HG03095 (cell line): Measurements from ENCODE around the gene TMEM169.

Source experiments
- ATAC-seq: cut with Tn5 transposase; IDR thresholded peaks from one replicate; pipeline ENCODE4 v1.9.1; 2021; ENCODE audit warnings: moderate library complexity; ENCODE audit not compliant: unreplicated experiment

The TMEM169 gene

DNA sequence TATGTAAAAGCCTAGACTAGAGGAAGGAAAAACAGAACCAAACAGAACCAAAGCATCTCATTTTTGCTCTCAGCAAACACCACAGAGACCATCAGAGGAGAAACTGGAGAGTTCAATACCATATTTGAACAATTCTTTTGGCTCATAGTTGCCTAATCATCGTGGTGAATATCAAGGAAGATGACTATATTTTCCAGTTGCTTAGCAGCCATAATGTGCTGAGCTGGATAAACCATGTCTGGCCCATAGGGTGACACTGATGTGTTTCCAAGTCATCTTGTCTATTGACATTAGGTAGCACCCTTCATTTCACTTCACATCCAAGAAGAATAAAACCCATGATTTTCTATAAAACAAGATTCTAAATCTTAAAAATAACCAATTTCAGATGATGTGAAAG, 21.5 kb downstream of the TMEM169 start:
- no peak for ATAC-seq

DNA sequence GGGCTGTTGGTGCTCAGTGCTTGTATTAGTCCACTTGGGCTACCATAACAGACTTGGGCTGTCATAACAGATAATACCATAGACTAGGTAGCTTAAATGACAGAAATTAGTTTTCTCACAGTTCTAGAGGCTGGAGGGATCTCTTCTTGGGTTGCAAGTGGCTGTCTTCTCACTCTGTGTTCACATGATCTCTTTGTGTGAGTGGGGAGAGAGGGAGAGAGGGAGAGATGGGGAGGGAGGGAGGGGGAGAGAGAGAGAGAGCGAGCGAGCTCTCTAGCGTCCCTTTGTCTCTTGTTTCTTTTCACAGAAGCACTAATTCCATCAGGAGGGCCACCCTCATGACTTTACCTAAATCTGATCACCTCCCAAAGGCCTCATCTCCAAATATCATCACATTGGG, 23.0 kb downstream of the TMEM169 start:
- ATAC-seq, result no peak

DNA sequence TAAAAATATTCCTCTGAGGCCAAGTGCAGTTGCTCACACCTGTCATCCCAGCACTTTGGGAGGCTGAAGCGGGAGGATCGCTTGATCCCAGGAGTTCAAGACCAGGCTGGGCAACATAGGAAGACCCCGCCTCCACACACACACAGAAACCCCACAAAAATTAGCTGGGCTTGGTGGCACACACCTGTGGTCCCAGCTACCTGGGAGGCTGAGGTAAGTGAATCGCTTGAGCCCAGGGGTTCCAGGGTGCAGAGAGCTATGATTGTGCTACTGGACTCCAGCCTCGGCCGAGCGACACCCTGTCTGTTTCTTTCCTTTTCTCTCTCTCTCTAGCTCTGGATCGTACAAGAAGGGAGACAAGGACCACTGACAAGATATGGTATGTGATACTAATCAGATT, 25.6 kb downstream of the TMEM169 start:
- no peak for ATAC-seq

DNA sequence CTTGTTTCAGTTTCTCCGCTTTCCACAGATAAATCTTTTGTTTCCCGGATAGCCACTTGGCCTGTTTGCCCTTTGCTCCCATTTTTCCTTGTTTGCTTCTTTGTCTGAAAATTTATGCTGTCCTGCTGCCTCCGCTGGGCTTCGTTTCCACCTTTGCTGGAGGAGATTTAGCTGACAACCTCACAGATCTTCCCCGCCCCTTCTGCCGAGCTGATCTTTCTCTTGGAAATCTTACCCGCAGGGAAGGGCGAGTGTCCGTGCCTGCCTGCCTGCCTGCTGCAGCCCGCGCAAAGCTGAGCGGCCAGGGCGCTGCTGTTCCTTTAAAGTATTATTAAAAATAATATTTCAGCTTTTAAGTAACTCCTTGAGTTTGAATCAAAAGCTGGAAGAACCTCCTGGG, 26.0 kb downstream of the TMEM169 start:
- no peak for ATAC-seq

DNA sequence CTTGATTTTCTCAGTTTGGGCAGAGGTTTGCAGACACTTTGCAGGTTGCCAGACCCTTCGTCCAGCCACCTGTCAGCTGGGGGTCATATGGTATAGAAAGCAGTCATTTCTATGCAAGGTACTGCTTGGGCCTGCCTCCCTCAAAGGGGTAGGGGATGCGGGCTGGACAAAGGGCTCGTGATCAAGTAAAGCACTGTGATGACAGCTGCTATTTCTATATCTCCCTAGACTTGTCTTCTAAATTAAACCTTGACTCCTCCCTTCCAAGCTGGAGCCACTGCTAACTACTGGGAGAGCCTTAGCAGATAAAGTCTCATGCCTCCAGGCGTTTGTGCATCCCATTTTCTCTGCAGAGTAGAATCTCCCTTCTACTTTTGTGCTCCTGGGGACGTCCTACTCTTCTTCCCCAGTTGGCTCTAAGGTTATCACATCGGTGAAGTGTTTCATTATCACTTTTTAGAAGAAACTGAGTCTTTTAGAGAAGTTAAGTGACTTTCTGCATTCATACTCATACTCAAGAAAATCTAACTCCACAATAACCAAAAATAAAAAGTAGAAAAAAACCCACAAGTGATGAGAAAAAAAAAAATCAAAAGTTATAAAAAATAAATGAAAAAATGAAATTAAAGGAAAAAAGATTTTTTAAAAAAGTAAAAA, 26.7 kb downstream of the TMEM169 start:
- no peak for ATAC-seq

DNA sequence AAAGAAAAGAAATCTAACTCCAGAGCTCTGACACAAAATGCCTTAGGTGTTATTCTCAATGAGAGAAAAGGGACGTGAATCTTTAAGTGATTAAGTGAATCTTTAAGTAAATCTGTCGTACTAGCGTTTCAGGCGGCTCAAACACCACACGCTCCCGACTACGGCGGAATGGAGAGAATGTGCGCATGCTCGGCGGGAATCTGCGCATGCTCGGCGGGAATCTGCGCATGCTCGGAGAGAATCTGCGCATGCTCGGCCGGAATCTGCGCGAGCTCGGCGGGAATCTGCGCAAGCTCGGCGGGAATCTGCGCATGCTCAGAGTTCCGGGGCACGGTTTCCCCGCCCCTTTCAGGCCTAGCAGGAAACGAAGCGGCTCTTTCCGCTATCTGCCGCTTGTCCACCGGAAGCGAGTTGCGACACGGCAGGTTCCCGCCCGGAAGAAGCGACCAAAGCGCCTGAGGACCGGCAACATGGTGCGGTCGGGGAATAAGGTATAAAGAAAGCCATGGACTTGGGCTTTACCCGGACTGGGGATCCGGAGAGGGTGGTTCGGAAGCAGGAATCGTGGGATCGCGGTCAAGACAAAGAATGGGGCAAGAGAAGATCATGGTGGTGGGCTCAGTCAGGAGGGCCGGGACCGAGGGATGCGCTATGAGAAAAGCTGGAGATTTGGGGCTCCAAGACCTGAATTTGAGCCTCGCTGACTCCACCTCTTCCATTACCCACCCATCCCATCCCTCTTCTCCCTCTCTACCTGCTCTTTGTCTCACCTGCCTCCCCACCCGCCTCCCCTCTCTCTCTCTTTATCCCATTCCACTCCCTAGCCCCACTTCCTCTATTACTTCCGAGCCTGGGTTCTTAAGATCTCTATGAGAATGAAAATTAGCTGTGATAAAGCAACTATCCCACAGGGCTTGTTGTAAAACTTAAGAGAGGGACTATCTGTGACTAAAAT, 27.5 kb downstream of the TMEM169 start, which contains the start of gene XRCC5:
TSS of gene XRCC5 (plus strand) at position 382 of the 955 bp plus-strand sequence. CDS start at position 471, 89 bp downstream.
- ATAC-seq, result peak; percentile 37

DNA sequence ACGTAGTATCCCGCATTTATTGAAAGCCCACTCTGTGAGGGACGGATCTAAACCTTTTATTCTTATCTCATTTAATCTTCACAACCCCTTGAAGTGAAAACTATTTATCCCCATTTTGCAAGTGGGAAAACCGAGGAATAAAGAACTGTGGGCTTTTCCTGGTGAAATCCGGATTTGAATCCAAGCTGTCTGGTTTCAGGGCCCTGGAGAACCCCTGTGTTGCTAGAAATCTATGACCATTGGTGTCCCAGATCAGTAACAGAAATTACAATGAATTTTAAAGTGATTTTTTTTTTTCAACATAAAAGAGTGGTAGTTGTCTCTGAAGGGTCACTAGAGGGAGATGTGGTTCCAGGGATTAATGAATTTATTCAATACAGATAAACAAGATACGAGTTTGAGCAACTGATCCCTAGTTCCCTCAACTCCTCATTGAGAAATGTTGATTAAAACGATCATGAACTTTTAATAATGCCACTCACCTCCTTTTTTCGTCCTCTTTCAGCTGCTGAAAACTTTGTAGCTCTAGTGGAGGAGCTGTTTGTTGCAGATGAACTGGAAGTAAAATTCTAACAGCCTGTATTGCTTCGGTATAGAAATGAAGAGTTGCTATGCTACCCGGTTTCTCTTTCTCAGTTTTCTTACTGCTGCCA, 28.4 kb downstream of the TMEM169 start:
- ATAC-seq, result no peak

DNA sequence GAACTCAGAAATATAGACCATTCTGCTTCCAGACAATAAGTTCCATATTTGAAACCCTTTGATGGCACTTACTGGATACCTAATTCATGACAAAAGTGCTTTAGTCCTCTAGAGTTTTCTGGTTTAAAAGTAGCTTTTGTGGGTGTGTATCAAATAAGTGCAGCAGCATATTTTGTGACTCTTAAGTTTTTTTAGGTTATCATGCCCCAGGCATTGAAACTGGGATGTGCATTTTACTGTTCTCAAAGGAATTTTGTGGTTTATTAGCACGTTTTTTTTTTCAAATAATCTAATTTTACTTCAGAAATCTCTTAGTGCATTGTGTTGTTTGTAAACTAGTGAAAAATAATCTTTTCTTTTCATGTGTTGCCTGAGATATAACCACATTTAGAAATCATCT, 28.9 kb downstream of the TMEM169 start:
- no peak for ATAC-seq

DNA sequence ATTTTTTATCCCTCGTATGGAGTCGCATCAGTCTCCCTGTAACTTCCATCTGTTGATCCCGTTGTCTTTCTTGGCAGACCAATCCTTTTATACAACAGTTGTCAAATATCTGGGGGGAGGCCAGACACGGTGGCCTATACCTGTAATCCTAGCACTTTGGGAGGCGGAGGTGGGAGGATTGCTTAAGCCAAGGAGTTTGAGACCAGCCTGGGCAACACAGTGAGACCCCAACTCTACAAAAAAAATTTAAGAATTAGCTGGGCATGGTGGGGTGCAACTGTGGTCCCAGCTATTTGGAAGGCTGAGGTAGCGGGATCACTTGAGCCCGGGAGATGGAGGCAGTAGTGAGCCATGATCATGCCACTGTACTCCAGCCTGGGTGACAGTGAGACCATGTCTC, 29.4 kb downstream of the TMEM169 start:
- ATAC-seq, result no peak

DNA sequence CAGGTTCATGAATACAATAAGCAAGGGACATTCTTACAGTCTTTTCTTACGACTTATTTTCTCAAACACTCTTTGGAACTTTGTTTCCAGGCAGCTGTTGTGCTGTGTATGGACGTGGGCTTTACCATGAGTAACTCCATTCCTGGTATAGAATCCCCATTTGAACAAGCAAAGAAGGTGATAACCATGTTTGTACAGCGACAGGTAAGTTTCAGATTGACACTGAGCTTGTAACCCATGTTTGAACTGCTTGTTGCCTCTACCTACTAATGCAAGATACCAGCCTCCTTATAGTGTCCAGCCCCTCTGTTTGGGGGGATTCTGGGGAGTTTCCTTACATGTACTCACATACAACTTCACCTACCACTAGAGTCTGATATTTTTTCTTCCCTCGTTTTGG, 31.2 kb downstream of the TMEM169 start:
- no peak for ATAC-seq

DNA sequence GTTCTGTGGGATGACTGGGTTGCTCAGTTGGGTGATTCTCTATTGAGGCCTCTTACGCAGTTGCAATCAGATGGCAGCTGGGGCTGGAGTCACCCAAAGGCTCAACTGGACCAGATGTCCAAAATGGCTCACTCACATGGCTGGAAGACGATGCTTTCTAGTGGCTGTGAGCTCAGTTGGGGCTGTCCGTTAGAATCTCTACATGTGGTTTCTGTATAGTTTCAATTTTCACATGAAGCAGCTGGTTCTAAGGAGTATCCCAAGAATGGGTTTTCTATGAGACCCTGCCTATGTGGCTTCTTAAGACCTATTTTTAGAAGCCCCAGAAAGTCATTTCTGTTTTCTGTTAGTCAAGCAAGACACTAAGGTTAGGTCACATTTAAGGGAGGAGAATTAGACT, 31.9 kb downstream of the TMEM169 start:
- peak; percentile 72 for ATAC-seq

DNA sequence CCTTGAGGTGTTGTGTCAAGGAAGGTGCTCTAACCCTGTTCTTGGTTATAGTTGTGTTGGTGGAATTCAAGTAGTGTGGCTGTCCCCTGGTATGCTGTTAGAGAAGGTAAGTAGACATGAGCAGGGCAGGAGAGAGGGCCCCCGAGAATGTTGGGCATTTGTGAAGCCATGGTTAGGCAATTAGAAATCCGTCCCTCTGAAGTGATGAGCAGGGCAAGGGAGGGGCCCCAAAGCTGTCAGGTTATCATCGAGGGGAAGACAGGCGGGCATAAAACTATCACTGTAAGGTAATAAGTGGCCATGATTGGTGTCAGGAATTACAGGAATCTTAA, 32.6 kb downstream of the TMEM169 start:
- ATAC-seq, result no peak

DNA sequence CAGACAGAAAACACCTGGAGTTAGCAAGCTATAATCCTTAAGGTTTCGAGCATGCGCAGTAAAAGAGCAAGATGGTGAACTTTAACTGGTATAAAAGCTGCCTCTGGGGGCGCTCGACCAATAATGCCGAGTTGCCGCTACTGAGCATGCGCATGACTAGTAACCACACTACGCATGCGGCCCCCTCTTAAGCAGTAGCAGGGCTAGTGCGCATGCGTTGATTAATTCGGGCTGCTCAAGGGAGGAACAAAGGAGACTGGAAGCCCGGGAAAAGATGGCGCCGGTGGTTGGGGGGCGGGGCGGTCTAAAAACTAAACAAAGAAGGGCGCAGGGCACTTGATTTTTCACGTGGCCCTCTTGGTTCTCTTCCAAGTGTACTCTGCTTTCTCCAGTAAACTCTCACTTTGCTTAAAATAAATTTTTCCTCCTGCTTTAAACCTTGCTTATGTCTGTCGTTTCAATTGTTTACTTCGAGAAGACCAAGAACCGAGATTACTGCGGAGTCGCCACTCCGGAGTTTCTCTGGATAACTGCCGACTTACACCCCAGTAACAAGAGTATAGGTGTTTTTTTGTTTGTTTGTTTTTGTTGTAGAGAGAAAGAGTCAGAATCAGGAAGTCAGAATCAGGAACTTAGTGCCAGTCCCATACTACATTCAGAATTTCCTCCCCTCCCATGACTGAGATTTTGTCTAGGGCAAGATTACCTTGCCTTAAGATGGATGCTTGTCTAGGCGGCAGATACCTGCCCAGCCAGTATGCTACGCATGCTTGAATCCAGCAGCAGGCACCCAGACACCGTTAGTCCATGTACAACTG, 33.2 kb downstream of the TMEM169 start:
- peak; percentile 32 for ATAC-seq

DNA sequence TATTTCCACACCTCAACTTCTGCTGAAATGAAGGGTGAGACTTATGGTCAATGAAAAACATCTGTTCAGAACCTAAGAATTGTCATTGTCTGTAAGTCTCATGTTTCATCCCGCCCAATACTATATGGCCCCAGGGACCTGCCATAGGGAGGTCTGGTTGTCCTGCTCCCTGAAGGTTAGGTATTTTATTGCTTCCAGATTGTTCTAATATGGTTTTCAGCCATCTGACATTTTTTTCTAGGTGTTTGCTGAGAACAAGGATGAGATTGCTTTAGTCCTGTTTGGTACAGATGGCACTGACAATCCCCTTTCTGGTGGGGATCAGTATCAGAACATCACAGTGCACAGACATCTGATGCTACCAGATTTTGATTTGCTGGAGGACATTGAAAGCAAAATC, 34.7 kb downstream of the TMEM169 start:
- no peak for ATAC-seq

DNA sequence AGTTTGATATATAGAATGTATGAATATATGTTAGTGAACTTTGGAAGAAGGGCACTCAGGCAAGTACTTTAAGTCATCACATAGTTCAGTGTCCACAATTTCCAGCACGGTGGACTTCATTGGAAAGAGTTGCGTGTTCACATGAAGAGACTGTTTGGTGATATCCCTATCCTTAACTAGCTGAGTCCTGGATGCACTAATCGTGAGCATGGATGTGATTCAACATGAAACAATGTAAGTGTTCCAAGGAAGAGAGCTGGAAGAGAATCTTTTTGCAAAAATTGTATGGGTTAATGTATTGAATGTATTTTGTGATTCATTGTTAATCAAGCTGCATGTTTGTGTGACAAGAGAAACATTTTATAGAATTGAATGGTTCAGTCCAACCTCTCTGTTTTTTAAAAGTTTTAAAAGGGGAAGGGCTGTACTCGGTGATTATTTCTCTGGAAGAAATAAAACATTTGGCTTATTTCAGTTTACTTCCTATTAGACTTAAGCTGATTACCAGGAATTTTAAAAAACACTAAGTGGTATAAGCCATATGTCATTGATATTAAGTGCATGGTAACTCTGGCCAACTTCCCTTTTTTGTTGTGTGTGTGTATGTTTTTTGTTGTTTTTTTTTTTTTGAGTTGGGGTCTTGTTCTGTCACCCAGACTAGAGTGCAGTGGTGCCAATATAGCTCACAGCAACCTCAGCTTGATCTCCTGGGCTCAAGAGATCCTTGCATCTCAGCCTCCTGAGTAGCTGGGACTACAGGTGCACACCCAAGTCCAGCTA, 36.0 kb downstream of the TMEM169 start:
- ATAC-seq, result no peak

DNA sequence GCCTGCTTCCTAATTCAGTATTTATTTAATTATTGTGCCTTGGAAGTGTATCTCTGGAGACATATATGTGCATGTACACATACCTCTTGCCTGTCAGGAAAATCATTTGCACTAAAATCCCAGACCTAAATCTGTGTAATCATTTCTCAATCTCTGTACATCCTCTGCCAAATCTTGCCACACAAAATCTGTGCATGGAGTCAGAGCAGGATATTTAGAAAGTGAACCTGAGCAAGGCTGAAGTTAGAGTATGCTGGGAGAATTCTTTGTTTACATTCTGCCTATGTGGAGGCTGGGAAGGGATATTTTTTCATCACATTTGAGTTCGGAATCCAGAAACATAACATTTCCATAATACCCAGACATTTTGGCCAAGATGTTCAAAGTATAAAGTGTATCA, 36.8 kb downstream of the TMEM169 start:
- ATAC-seq, result no peak

DNA sequence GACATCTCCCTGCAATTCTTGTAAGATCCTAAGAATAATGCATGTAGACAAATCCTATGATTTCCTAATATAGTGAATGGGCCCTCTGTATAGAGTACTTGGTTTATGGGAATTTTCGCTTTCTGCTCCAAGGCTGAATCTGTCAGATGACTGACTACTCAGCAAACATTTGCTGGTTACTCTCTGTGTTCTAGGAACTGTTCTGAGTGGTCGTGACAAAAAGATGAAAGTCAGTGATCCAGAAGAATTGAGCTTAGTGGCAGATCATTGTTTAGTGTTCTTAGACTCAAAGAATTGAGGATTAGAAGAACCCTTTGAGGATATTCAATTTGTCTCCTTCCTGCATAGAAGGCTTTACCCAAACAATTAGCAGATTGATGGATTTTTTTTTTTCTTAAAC, 37.4 kb downstream of the TMEM169 start:
- no peak for ATAC-seq

DNA sequence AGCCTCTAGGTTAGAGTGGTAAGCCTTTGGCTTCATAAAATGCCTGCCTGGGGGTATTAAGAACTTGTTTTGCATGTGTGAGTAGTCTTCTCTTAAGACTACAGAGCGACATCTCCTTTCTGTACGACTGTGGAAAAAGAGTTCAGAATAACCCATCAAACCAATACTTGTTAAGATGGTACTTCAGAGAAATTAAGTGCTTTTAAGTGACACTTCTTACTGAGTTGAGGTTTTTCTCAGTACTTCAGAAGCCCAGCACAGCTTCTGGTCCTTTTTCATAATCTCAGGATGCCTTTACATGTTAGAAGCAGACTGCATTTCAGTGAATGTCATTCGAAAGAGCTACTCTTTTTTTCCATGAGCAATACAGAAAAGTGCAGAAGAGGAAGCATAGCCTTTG, 38.3 kb downstream of the TMEM169 start:
- ATAC-seq, result no peak

DNA sequence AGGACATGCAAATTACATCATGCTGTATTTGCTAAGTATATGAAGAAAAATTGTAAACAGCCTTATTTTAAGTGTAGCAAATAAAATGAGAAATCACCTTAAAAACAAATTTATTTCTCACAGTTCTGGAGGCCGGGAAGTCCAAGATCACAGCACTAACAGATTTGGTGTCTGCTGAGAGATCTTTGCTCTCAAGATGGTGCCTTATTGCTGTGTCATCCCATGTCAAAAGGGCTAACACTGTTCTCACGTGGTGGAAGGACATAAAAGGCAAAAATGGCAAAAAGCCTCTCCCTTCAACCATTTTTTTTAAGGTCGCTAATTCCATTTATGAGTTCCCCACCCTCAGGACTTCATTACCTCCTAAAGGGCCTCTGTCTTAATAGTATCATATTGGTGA, 39.5 kb downstream of the TMEM169 start:
- ATAC-seq, result no peak

DNA sequence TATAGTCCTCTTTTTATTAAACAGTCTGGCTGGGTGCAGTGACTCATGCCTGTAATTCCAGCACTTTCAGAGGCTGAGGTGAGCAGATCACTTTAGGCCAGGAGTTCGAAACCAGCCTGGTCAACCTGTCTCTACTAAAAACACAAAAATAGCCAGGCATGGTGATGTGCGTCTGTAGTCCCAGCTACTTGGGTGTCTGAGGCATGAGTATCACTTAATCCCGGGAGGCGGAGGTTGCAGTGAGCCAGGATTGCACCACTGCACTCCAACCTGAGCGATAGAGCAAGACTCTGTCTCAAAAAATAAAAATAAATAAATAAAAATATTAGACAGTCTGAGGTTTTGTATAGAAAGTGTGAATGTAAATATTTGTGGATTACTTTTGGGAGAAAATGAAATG, 45.2 kb downstream of the TMEM169 start:
- ATAC-seq, result no peak
